Fibroblast of lung (primary cell): ENCODE measurements around the gene ANO7.

Experiments used
- EZH2 ChIP-seq: IDR thresholded peaks from 2 replicates; pipeline ENCODE4 v1.5.1; 2012; ENCODE audit warnings: low read length, control low read depth, mild to moderate bottlenecking; ENCODE audit errors: missing control alignments
- TF ChIP-seq, protein P1 (sequence below), 2 donors: IDR thresholded peaks in 1 of 2; conservative IDR thresholded peaks in 1 of 2; 1 replicate in 1 of 2; 2 replicates in 1 of 2; pipeline ENCODE4 v1.5.1; 2011 to 2012; ENCODE audit warnings: low read length in 2 of 2, control low read depth in 1 of 2, inconsistent platforms in 1 of 2, low read depth in 1 of 2, mild to moderate bottlenecking in 1 of 2

DNA sequence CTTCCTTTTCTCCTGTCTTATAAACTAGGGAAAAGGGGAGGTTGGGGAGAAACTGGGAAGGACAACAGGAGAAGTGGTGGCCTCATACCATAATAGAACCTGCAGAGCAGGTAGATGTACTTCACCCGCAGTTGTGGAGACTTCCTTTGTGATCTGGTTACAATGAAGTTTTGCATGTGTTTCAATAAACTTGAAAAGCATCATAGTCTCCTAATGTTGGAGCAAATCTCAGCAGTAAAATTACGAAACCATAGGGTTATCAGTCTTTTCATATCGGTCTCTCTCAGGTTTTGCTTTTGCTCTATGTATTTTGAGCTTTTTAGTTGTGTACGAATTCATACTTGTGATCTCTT is 30.5 kb downstream of the ANO7 start:
- no peak for TF ChIP-seq EZH2
- TF ChIP-seq, protein P1, sequence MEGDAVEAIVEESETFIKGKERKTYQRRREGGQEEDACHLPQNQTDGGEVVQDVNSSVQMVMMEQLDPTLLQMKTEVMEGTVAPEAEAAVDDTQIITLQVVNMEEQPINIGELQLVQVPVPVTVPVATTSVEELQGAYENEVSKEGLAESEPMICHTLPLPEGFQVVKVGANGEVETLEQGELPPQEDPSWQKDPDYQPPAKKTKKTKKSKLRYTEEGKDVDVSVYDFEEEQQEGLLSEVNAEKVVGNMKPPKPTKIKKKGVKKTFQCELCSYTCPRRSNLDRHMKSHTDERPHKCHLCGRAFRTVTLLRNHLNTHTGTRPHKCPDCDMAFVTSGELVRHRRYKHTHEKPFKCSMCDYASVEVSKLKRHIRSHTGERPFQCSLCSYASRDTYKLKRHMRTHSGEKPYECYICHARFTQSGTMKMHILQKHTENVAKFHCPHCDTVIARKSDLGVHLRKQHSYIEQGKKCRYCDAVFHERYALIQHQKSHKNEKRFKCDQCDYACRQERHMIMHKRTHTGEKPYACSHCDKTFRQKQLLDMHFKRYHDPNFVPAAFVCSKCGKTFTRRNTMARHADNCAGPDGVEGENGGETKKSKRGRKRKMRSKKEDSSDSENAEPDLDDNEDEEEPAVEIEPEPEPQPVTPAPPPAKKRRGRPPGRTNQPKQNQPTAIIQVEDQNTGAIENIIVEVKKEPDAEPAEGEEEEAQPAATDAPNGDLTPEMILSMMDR (conservative IDR thresholded peaks at IDR 0.05 in 1 of 2, IDR thresholded peaks at IDR 0.05 in 1 of 2; ENCODE audit: low read depth in 1 of 2, low read length in 2 of 2) = no peak
